IMR-90 (cell line): Measurements from ENCODE around the gene GADD45A. TPM values are rescaled to one million over a fixed set of nuclear protein-coding genes. Genes with fewer than 3 reads are reported as not detected.

Experiments used
- ATAC-seq: fragments of 200-7000 bp; cut with Tn5 transposase; 2 replicates; pipeline ENCODE4 v1.9.1; 2020; ENCODE audit warnings: low read depth, mild to moderate bottlenecking, moderate library complexity
- BruUV-seq: library from RNA; stranded (reverse); fragments of 400-500 nt; replicated peaks from 2 replicates; lab custom pipeline; 2021; lab: Mats Ljungman, UMichigan
- CTCF ChIA-PET: fragments of 300-600 bp; formaldehyde crosslinking; extraction: SDS; loops from one replicate; lab custom pipeline; 2021; ENCODE audit warnings: antibody characterized with exemption; lab: Yijun Ruan, JAX
- POLR2A ChIA-PET: fragments of 300-600 bp; sonication (Branson Sonifier 250); formaldehyde crosslinking; loops from one replicate; lab custom pipeline; 2022; ENCODE audit warnings: antibody characterized with exemption; ENCODE audit not compliant: unreplicated experiment; lab: Charles Lee
- DNase-seq: peaks from one replicate; pipeline ENCODE4 v3.0.0; 2013
- H2AFZ ChIP-seq: replicated peaks from 2 replicates; pipeline ENCODE3; 2013; ENCODE audit warnings: low read length, mild to moderate bottlenecking; ENCODE audit not compliant: poor library complexity
- H2AK5ac ChIP-seq: 2 replicates; pipeline ENCODE4 v1.6.1; 2013; ENCODE audit warnings: low read depth, low read length, inconsistent platforms
- H2AK9ac ChIP-seq: replicated peaks from 2 replicates; pipeline ENCODE3; 2013; ENCODE audit warnings: mild to moderate bottlenecking, low read depth, low read length, moderate library complexity; ENCODE audit not compliant: poor library complexity
- H2BK120ac ChIP-seq: 2 replicates; pipeline ENCODE4 v1.6.1; 2013; ENCODE audit warnings: low read depth, low read length, inconsistent platforms
- H2BK15ac ChIP-seq: 3 replicates; pipeline ENCODE4 v1.6.1; 2013; ENCODE audit warnings: low read depth, low read length, inconsistent platforms
- H2BK20ac ChIP-seq: 2 replicates; pipeline ENCODE4 v1.6.1; 2013; ENCODE audit warnings: low read depth, mild to moderate bottlenecking, inconsistent platforms, low read length, moderate library complexity
- H2BK5ac ChIP-seq: 2 replicates; pipeline ENCODE4 v1.6.1; 2013; ENCODE audit warnings: mild to moderate bottlenecking, low read depth, low read length, inconsistent platforms; ENCODE audit not compliant: poor library complexity, severe bottlenecking
- H3K14ac ChIP-seq: replicated peaks from 2 replicates; pipeline ENCODE4 v1.6.1; 2013; ENCODE audit warnings: low read depth, low read length, inconsistent platforms
- H3K18ac ChIP-seq: 2 replicates; pipeline ENCODE4 v1.6.1; 2013; ENCODE audit warnings: low read depth, low read length, control low read depth
- H3K23ac ChIP-seq: 2 replicates; pipeline ENCODE4 v1.6.1; 2013; ENCODE audit warnings: low read depth, low read length, inconsistent platforms
- H3K27ac ChIP-seq: 2 replicates; pipeline ENCODE4 v1.5.1; 2013; ENCODE audit warnings: mild to moderate bottlenecking, control low read depth, low read length; ENCODE audit not compliant: insufficient read depth
- H3K27me3 ChIP-seq: 2 replicates; pipeline ENCODE4 v1.6.1; 2013; ENCODE audit warnings: low read length; ENCODE audit not compliant: control insufficient read depth, insufficient read depth
- H3K36me3 ChIP-seq: 2 replicates; pipeline ENCODE4 v1.6.1; 2013; ENCODE audit warnings: low read length, mixed read lengths; ENCODE audit not compliant: control insufficient read depth, insufficient read depth
- H3K4ac ChIP-seq: 2 replicates; pipeline ENCODE4 v1.6.1; 2013; ENCODE audit warnings: low read depth, low read length, inconsistent platforms
- H3K4me1 ChIP-seq: 2 replicates; pipeline ENCODE4 v1.6.1; 2013; ENCODE audit warnings: low read length, mixed read lengths; ENCODE audit not compliant: control insufficient read depth, insufficient read depth
- H3K4me2 ChIP-seq: 2 replicates; pipeline ENCODE4 v1.6.1; 2013; ENCODE audit warnings: low read depth, mild to moderate bottlenecking, control low read depth, low read length, moderate library complexity
- H3K4me3 ChIP-seq: 2 replicates; pipeline ENCODE4 v1.5.1; 2013; ENCODE audit warnings: low read depth, mild to moderate bottlenecking, control low read depth, low read length, moderate library complexity; ENCODE audit not compliant: insufficient read depth
- H3K56ac ChIP-seq: 2 replicates; pipeline ENCODE4 v1.6.1; 2013; ENCODE audit warnings: low read length, inconsistent platforms; ENCODE audit not compliant: insufficient read depth; ENCODE audit errors: extremely low read depth
- H3K79me1 ChIP-seq, 2 experiments: 2 replicates each; pipeline ENCODE4 v1.6.1; 2013; ENCODE audit warnings: low read length in 2 of 2, inconsistent platforms in 1 of 2, low read depth in 1 of 2
- H3K9ac ChIP-seq: 2 replicates; pipeline ENCODE4 v1.6.1; 2013; ENCODE audit warnings: low read depth, low read length, control low read depth
- H3K9me1 ChIP-seq: 2 replicates; pipeline ENCODE4 v1.6.1; 2013; ENCODE audit warnings: low read length, inconsistent platforms; ENCODE audit not compliant: insufficient read depth
- H3K9me3 ChIP-seq: 2 replicates; pipeline ENCODE4 v1.6.1; 2013; ENCODE audit warnings: low read length; ENCODE audit not compliant: control insufficient read depth, insufficient read depth
- H4K20me1 ChIP-seq: 2 replicates; pipeline ENCODE4 v1.6.1; 2013; ENCODE audit warnings: low read length, inconsistent platforms; ENCODE audit not compliant: insufficient read depth
- H4K5ac ChIP-seq: 2 replicates; pipeline ENCODE4 v1.6.1; 2013; ENCODE audit warnings: mild to moderate bottlenecking, low read depth, low read length, control low read depth
- H4K8ac ChIP-seq, 2 experiments: 2 replicates each; pipeline ENCODE4 v1.6.1; 2013; ENCODE audit warnings: low read depth in 2 of 2, low read length in 2 of 2, control low read depth in 1 of 2, inconsistent platforms in 1 of 2
- H4K91ac ChIP-seq: 2 replicates; pipeline ENCODE4 v1.6.1; 2013; ENCODE audit warnings: low read depth, low read length, inconsistent platforms; ENCODE audit not compliant: insufficient read depth
- CEBPB ChIP-seq: IDR thresholded peaks from 2 replicates; pipeline ENCODE4 v1.6.1; 2012; ENCODE audit warnings: low read depth, low read length, improper control_type of control experiment
- RAD21 ChIP-seq: IDR thresholded peaks from 2 replicates; pipeline ENCODE4 v1.6.1; 2012; ENCODE audit warnings: low read length, improper control_type of control experiment
- WGBS, 2 experiments: methylation state at CpG; one replicate each; pipeline versions ENCODE4 v1.1.5 to v1.1.7; 2013; ENCODE audit warnings: missing lambda C conversion rate in 2 of 2; ENCODE audit not compliant: insufficient read length in 1 of 2; ENCODE audit errors: extremely low coverage in 2 of 2; 5-methylcytosine and 5-hydroxymethylcytosine counted together
- dilution Hi-C: fragments of 300-500 bp; cut with HindIII; formaldehyde crosslinking; loops from one replicate; pipeline ENCODE4 v1.14.3; 2018; ENCODE audit warnings: low sequenced_read_pairs; ENCODE audit not compliant: unreplicated experiment
- in situ Hi-C: fragments of 300-500 bp; cut with MboI; formaldehyde crosslinking; loops from 3 replicates; pipeline ENCODE4 v1.14.3; 2019; ENCODE audit warnings: low sequenced_read_pairs, inconsistent platforms, mixed read lengths
- intact Hi-C: fragments of 100-400 bp; cut with micrococcal nuclease; formaldehyde crosslinking; loops from 2 replicates; pipeline ENCODE4 v1.10.0; 2022
- polyA plus RNA-seq, 3 experiments: library from polyadenylated mRNA; depleted of rRNA; stranded (reverse); fragments of >200 nt; gene quantifications; 2 replicates each; pipeline ENCODE4 v1.2.3, GENCODE V29; 2012; ENCODE audit warnings: low replicate concordance in 1 of 3
- total RNA-seq: library from RNA; depleted of rRNA; stranded (reverse); fragments of >200 nt; gene quantifications from 2 replicates; pipeline ENCODE4 v1.2.3, GENCODE V29; 2012
- TF ChIP-seq, protein P1 (sequence below): fragments of 150-350 bp; IDR thresholded peaks from 2 replicates; pipeline ENCODE4 v1.6.1; 2016; ENCODE audit warnings: low read depth, mild to moderate bottlenecking, low read length, moderate library complexity, borderline replicate concordance

GADD45A gene
- total and polyA plus RNA-seq, 2 of the 4 experiments (the other 2 are of a cell fraction) = 10.9 to 114 TPM

- H4K5ac ChIP-seq = no peak overlapping the region; the same call in 1 of the 2 replicates
- peaks cover 5% of the 10 kb centered on the region; the same call in 1 of the 2 replicates for H3K9me1 ChIP-seq
- no peak overlapping the region for H3K56ac ChIP-seq
- no peak overlapping the region for H3K23ac ChIP-seq
- H3K4ac ChIP-seq = 0 out of 2 replicates have a peak overlapping the region, but pooled peaks have one; percentile 7
- no peak overlapping the region for H2BK15ac ChIP-seq
- H2BK120ac ChIP-seq = no peak overlapping the region
- H3K4me2 ChIP-seq = no peak overlapping the region
- no peaks in the 10 kb centered on the region for H3K36me3 ChIP-seq
- H3K4me1 ChIP-seq = peaks cover 18% of the 10 kb centered on the region
- no peak overlapping the region for H2AFZ ChIP-seq
- no peak overlapping the region for H3K27ac ChIP-seq
- in situ Hi-C loops = no loop called here
- ChIA-PET CTCF (interaction anchor here (2.4 kb wide), 1 partner anchor 23 kb away, joined by 6 read pairs; no protein-coding TSS in a partner anchor), POLR2A (no interaction called here)
- no peaks in the 10 kb centered on the region for H3K79me1 ChIP-seq
- 0 out of 4 replicates have a peak overlapping the region, but pooled peaks of 1 of the 2 experiments have one; percentile 11 for H4K8ac ChIP-seq
- 65% methylated on average over 2 of the region's 3 CpGs; no CpG with 5 or more reads in 1 of the 2 experiments for WGBS, 2 experiments
- no peak overlapping the region for H4K91ac ChIP-seq
- H3K9me3 ChIP-seq = no peaks in the 10 kb centered on the region
- no peak overlapping the region for H2AK9ac ChIP-seq
- no peak overlapping the region for H2BK20ac ChIP-seq
- no peak overlapping the region for H3K9ac ChIP-seq
- no peak overlapping the region for H3K18ac ChIP-seq
- no TSS peak for BruUV-seq
- H3K27me3 ChIP-seq = no peaks in the 10 kb centered on the region
- ATAC-seq (peak; percentile 44; the same call in 1 of the 2 replicates), DNase-seq (peak; percentile 23)
- H2BK5ac ChIP-seq = no peak overlapping the region
- no peak overlapping the region; the same call in 1 of the 2 replicates for H3K14ac ChIP-seq
- H3K4me3 ChIP-seq = no peak overlapping the region
- H4K20me1 ChIP-seq = no peaks in the 10 kb centered on the region
- H2AK5ac ChIP-seq = no peak overlapping the region
- dilution Hi-C loops = no loop called here
- intact Hi-C loops = no loop called here
- TF ChIP-seq CEBPB = no peak
- TF ChIP-seq, protein P1, sequence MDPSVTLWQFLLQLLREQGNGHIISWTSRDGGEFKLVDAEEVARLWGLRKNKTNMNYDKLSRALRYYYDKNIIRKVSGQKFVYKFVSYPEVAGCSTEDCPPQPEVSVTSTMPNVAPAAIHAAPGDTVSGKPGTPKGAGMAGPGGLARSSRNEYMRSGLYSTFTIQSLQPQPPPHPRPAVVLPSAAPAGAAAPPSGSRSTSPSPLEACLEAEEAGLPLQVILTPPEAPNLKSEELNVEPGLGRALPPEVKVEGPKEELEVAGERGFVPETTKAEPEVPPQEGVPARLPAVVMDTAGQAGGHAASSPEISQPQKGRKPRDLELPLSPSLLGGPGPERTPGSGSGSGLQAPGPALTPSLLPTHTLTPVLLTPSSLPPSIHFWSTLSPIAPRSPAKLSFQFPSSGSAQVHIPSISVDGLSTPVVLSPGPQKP = no peak
- no peak for TF ChIP-seq RAD21
Measured at GRCh38 chr1:67646145-67647035, 38.6 kb upstream of the GADD45A start.
